Right lobe of liver (tissue), 4 donors: ENCODE results near the gene GOLGA6C.

Experiments used
- POLR2A ChIP-seq: fragments of 450-650 bp; IDR thresholded peaks from one replicate; pipeline ENCODE4 v1.6.1; 2017; ENCODE audit warnings: antibody characterized with exemption, mild to moderate bottlenecking
- TF ChIP-seq, protein P1 (sequence below), 4 donors: fragments of 200-600 bp in 3 of 4; fragments of 450-650 bp in 1 of 4; IDR thresholded peaks; one replicate each; pipeline versions ENCODE4 v1.5.1 to v1.8.0; 2016 to 2022; ENCODE audit warnings: antibody characterized with exemption in 4 of 4, mild to moderate bottlenecking in 2 of 4
- donor health status: DM: no; HTN: no; CAD: no.
- donor health status: DM: no; HTN: no; CAD: no.
- donor health status: DM: no; HTN: yes; CAD: no.

GRCh38 chr15:75235051-75235673 is 23.0 kb upstream of the GOLGA6C start:
- TF ChIP-seq POLR2A, result no peak
- TF ChIP-seq, protein P1, sequence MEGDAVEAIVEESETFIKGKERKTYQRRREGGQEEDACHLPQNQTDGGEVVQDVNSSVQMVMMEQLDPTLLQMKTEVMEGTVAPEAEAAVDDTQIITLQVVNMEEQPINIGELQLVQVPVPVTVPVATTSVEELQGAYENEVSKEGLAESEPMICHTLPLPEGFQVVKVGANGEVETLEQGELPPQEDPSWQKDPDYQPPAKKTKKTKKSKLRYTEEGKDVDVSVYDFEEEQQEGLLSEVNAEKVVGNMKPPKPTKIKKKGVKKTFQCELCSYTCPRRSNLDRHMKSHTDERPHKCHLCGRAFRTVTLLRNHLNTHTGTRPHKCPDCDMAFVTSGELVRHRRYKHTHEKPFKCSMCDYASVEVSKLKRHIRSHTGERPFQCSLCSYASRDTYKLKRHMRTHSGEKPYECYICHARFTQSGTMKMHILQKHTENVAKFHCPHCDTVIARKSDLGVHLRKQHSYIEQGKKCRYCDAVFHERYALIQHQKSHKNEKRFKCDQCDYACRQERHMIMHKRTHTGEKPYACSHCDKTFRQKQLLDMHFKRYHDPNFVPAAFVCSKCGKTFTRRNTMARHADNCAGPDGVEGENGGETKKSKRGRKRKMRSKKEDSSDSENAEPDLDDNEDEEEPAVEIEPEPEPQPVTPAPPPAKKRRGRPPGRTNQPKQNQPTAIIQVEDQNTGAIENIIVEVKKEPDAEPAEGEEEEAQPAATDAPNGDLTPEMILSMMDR (IDR thresholded peaks at IDR 0.05), result no peak
